HG03439 (cell line): ENCODE measurements around the gene ACCSL.

Experiments
- ATAC-seq: cut with Tn5 transposase; IDR thresholded peaks from one replicate; pipeline ENCODE4 v1.9.1; 2021; ENCODE audit warnings: mild to moderate bottlenecking, moderate library complexity; ENCODE audit not compliant: unreplicated experiment

Gene ACCSL

DNA sequence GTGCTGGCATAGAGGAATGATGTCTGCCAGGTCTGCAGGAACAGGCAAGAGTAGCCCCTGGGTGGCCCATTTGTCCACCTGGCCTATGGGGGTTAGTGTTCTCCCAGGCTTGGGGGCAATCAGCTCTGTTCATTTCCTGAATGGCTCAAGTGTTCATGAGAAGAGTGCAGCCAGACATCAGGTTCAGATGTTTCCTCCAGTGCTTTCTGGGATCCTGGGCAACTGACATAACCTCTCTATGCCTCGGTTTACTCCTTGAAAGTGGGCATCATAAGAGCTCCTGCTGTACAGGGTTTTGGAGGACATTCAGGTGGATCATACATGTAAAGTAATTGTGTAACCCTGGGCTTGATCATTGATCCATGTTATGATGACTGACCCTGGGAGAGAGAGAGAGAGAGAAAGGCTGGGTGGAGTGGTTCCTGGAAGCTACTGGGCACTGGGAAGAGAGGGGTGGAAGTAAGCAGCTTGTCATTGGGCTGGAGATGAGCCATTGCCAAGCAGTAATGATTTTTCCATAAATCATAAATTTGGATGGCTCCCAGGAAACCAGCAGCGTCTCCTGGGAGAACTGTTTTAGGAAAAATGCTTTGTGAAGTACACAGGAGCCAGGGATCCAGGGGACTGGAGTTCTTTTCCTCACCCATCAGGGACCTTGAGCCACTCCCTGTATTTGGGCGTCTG, 30.2 kb upstream of the ACCSL start:
- no peak for ATAC-seq

DNA sequence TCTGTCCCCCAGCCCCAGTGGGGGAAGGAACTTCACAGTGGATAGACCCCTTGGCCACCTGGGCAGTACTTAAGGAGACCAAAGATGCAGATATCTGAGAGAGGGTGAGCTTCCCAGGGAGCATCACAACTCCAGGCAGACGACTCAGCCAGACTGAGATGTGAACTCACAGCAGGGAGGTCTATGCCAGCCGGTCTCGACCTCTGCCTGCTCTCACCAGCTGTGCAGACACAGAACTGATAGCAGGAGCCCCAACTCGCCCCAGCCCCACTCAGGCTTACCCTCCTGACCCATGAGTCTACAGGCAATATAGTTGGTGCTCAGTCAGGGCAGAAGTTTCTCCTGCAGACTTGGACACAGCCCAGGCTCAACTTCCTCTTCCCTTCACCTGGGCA, 29.7 kb upstream of the ACCSL start:
- no peak for ATAC-seq

DNA sequence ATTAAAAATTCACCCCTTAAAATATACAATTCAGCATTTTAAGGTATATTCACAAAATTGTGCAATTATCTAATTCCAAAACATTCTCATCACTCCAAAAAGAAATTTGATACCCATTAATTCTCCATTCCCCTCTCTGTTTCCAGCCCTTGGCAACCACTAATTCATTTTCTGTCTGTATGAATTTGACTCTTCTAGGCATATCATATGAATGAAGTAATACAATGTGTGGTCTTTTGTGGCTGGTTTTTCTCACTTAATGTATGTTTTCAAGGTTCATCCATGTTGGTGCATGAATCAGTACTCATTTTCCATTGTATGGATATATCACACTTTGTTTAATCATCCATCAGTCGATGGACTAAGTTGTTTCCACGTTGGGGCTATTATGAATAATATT, 29.0 kb upstream of the ACCSL start:
- no peak for ATAC-seq

DNA sequence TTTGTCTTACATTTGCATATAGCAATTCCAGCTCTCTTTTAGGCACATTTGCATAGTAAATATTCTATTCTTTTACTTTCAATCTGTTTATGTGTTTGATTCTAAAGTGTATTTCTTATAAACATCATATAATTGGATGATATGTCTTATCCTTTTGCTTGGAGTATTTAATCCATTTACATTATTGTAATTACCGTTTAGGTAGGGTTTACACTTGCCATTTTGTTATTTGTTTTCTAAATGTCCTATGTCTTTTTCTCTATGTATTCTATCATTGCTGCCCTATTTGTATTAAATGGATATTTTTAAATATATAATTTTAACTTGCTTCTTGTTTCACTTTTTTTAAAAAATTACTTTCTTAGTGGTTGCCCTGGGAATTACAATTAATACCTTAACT, 22.8 kb upstream of the ACCSL start:
- no peak for ATAC-seq

DNA sequence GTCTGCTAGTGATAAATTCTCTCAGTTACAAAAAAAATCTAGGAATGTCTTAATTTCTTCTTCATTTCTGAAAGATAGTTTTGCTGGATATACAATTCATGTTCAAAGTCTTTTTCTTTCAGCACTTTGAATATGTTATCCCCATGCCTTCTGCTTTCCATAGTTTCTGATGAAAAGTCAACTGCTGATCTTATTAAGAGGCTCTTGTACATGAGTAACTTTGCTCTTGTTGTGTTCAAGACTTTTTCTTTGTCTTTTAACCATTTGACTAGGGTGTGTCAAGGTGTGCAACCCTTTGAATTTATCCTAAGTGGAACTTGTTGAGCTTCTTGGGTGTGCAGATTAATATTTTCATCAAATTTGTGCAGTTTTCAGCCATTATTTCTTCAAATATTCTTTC, 22.1 kb upstream of the ACCSL start:
- no peak for ATAC-seq

DNA sequence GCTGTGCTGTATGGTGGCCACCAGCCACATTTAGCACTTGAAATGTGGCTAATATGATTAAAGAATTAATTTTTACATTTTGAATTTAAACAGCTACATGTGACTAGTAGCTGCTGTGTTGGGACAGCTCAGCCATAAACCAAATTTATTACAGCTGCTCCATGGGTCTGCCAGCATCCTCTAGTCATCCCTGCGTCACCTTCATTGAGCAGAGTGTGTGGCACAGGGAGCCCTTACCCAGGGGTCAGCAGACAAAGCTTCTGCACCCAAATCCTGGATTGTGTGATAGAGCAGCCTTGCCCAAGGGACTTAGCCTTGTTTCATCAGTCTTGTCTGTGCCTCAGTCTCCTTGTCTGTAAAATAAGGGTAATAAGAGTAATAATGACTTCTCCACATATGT, 19.4 kb upstream of the ACCSL start:
- ATAC-seq, result no peak

DNA sequence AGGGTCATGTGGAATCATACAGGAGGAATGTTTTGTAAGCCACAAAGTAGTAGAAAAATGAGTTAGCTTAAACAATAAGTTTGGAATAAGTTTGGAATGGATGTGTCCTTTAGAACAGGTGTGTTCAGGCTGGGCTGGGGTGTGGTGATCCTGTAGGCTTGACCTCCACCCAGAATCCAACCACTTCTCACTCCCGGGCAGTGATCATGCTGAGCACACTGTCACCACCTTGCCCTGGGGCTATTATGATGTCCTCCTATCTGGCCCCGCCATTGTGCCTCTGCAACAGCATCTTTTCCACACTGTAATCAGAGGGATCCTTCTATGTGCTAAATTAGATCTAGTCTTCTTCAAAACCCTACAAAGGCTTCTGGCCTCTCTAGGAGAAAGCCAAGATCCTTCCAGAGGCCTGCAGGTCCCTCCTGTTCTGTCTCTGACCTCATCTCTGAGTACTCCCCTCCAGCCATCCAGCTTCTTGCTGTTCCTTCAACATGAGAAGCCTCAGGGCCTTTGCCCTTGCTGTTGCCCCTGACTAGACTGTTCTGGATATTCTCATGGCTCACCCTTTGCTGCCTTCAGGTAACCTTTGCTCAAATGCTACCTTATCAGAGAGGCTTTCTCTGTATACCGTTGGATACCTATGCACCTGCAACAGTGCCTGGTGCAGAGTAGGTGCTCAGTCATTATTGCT, 18.8 kb upstream of the ACCSL start:
- ATAC-seq, result no peak

DNA sequence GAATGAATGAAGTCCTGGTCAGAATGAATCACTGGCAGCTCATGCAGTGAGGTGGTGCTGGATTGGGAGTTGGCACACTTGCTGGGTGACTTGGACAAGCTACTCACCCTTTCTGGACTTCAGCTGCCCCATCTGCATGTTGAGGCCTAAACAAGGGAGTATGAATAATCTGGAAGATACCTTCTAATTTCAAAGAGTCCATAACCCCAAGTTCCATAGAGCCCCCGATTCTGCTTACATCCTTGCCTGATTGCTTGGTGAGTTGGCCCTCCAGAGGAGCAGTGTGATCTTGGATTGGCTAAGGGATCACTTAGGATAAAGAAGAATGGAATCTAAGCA, 18.3 kb upstream of the ACCSL start:
- no peak for ATAC-seq

DNA sequence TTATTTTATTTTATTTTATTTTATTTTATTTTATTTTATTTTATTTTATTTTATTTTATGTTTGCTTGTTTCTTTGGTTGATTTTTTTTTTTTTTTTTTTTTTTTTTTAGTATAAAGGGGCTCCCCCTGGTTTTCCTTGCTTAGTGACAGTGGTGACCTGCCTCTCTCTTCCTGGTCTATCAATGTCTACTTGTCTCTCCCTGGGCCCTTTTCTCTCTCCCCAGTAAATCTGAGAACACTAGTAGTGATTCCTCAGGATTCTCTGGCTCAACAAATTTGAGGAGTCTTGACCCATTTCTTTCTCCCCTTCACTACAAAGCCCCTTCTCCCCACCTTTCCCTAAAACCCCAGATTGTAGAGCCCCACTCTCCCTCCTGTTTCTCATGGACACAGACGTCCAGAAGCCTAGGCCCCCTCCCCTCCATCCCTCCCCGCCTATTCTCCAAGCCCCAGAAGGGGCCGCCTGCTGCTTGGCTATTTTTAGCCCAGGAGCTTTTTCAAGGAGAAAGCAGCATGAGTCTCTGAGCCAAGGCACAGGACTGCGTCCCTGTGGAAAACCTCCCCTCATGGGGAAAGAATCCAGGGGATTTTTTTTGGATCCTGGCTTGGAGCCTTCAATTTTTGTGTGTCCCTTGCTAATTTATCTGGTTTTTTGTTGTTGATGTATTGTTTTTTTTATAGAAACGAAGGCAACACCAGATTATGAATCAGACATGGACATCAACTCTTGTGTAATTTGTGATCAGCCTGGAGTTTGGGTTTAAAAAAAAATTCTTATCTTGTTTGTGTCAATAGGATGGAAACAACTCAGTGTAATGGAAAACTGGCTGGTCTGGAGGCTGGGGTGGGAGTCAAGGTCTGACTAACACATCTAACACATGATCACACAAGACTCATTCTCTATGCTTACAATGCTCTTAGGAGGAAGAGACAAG, 17.5 kb upstream of the ACCSL start:
- no peak for ATAC-seq

DNA sequence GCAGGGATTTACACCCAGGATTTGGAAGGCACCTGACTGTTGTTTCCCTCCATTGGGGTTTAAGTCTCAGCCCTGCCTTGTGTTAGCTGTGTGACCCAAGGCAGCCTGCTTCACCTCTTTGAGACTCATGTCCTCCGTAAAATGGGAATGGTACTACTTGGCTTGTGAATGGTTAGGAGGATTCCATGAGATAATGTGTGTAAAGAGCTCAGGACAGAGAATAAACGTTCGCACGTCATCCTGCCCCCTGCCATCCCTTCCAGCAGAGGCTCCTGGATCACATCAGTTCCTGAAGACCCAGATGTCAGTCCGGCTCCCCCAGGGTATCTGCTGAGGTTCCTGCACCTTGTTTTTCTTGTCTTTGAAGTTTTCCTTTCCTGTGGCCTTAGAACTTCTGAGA, 16.8 kb upstream of the ACCSL start:
- no peak for ATAC-seq

DNA sequence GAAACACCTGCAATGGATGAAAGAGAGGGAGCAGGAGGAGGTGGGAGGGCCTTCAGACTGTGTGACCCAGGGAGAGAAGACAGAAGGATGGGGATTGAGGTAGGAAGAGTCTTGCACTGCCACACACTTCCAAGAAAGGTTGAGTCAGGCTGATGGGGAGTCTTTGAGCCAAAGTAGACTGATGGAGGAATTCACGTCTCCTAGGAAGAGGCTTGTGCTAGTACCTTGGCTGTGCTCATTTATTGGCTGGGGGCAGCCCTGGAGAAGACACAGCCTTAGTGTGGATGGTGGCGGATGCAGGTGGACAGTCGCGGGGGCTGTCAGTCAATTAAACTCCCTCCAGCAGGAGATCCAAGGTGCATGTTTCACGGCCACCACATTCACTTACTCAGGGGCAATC, 16.2 kb upstream of the ACCSL start:
- ATAC-seq, result no peak

DNA sequence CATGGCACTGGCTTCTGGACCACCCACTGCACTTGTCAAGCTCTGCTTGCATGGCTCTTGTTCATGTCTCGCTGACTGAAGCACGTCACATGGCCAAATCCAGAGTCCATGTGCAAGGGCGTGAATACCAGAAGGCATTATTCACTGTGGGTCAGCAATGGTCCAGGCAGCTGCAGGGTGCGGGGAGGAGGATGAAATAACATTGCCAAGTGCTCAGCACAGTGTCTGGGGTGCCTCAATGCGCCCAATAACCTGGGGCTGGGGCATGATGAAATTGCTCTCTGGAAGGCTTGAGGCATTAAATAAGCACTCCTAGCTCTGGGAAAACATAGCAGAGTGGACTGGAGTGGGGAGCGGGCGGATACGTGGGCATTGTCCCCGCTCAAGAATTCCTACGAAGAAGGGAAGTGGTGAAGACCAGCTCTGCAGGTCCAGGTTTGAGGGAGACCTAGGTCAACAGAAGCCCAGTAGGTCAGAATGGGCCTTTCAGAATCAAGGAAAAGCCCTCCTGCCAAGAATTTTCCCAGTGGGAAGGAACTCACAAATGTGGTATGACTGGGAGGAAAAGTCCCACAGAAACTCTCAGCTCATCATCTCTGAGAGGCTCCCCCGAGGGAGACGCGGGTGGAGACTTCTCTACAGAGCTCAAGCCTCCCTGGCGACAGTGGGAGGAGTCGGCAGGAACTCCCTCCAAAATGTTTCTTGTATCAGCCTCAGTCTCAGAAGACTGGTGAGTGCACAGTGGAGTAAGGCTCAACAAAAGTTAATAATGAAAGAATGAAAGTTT, 15.3 kb upstream of the ACCSL start:
- no peak for ATAC-seq

DNA sequence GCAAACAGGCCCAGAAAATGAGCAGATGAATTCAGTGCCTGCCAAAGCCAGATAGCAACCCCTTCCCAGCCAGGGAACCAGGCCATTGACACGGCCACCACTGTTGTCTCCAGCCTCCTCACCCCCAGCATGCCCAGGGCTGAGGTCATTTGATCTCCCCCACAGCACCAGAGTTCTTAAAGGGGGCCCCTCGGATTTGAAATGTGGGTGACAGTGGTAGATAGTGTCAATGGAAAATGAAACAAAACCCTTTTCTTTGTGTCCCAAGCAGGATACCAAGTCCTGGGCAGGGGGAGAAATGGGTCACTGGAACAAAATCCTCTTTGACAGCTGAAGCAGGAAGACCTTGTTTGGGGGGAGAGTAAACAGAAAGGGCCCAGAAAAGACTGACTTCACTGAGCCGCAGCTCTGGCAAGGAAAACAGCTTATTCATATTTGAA, 14.3 kb upstream of the ACCSL start:
- no peak for ATAC-seq

DNA sequence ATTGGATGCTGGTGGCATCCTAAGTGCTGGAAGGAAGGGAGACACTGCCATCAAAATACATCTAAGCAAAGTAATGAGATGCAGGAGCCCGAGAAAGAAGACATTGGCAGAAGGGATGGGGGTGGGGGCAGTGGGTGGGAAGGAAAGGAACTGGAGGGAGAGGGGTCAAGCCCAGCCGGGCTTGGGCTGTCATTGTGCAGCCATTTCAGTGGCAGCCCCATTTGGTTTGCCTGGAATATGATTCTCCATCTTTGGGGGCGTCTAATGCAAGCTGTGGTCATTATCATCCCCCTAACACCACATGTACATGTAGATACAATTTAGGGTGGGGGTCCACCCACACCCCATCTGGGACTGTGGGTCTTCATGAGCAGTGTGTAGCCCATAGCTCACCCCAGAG, 13.9 kb upstream of the ACCSL start:
- no peak for ATAC-seq

DNA sequence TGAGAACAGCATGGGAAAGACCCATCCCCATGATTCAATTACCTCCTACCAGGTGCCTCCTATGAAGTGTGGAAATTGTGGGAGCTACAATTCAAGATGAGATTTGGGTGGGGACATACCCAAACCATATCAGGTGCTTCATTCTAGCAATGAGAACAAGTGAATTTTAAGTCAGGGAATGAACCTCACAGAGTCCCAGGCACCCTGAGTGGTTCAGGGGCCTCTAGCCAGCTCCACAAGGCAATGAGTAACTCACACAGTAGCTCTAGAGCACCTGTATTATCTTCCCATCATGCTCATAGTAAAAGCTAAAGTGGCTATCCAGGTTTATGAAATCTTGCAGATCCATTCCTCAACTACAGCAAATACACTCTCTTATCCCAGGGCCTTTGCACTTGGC, 13.1 kb upstream of the ACCSL start:
- no peak for ATAC-seq

DNA sequence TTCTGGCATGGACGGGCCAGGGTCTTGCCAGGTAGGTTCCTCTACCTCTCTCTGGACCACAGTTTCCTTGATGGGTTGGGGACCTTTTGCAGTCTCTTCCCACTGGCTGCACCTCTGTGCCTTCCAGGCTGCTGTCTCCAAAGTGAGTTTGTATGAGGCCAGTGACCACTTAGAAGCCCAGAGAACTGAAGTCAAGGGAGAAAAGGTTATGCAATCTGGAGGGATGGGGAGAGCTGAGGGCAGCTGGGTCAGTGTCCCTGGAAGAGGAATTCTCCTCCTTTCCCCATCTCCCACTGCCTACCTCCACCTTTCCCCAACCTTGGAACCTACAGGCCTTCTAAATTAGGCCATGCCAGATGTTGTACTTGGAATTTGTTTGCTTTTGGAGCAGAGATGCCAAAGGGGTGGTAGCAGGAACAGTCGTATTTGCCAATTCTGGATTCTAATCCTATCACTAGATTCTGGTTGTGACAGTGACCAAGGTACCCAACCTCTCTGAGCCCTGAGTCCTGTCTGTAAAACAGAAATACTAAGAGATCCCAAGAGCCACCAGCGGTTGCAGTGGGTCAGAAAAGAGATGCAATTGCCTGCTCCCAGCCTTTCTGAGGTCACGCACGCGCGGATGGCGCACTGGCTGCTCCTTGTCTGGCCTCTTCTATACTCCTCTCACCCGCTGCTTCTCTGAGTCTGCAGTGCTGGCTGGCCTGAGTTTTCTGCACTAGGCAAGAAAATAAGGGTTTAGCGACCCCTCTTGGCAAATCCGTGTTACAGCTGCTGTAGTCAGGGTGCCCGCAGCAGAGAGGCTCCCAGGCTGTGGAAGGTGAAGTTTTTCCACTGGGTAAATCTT, 10.7 kb upstream of the ACCSL start:
- ATAC-seq, result peak; percentile 69

DNA sequence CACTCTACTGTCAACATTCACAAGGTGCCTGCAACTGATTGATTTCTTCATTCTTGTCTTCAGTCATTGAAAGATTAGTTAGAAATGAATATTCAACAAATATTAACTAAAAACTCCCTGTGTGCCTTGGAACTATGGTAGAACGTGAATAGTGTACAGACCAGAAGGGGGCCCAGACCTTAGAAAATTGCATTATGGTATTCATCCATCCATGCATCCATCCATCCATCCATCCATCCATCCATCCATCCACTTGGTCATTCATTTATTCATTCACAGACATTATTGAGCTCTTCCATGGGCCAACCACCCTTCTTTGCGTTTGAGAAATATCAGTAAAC, 10.2 kb upstream of the ACCSL start:
- no peak for ATAC-seq

DNA sequence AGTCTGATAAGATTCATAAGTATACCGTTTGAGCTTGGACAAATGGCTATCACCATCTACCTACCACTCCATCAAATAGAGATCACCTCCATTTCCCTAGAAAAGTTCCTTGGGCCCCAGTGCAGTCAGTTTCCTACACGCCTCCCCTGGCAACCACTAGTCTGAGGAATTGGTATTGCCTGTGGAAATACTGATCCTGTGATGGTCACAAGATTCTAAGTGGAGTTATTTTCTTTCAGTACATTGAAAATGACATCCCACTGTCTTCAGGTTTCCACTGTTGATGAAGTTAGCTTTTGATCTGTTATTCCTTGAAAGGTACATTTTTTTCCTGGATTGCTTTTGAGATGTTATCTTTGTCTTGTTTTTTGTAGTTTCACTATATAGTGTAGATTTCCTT, 4.6 kb upstream of the ACCSL start:
- no peak for ATAC-seq

DNA sequence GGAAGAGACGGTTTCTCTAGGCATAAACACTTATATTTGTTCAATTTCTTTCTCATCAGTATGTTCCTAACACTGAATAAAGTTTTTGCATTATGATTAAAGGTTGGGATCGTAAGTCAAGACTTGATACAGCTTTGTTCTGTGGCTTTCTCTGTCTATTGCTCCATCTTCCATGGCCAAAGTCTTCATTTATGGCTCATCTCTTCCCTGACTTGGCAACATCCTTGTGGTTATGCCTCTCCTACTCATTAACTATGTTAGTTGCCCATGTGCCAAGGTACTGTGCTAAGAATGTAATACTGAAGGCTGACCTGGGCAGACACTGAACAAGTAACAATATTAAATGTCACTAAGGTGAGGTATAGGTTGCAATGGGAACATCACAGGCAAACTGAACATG, 1.6 kb upstream of the ACCSL start:
- no peak for ATAC-seq

DNA sequence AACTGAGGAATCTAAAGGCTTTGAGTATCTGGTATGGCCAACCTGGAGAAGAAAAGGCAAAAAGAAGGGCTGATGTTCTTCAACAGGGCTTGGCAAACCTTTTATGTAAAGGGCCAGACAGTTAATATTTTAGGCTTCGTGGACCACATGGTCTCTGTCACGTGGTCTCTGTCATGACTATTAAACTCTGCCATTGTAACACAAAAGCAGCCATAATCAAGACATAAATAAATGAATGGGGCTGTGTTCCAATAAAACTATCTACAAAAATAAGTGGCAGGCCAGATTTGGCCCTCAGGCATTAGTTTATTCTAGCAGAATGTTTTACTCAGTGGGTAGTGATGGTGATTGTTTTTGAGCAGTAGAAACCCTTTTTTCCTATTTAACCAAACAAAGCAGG, 483 bp upstream of the ACCSL start:
- no peak for ATAC-seq
